HCT116 (cell line): ENCODE data around the gene ZBTB37.

Source experiments
- EZH2 ChIP-seq: fragments of 200-600 bp; sonication (generic); IDR thresholded peaks from 2 replicates; pipeline ENCODE4 v1.6.1; 2017; ENCODE audit warnings: antibody characterized with exemption, mixed run types
- POLR2A ChIP-seq: IDR thresholded peaks from 2 replicates; pipeline ENCODE4 v1.7.0; 2011; ENCODE audit warnings: borderline replicate concordance; ENCODE audit not compliant: insufficient read depth, insufficient read length; ENCODE audit errors: extremely low read depth
- POLR2AphosphoS5 ChIP-seq: IDR thresholded peaks from 2 replicates; pipeline ENCODE4 v1.6.1; 2011; ENCODE audit warnings: mild to moderate bottlenecking, low read depth, low read length, moderate library complexity
- REST ChIP-seq: IDR thresholded peaks from 2 replicates; pipeline ENCODE4 v1.6.1; 2012; ENCODE audit warnings: low read depth
- TCF7L2 ChIP-seq: IDR thresholded peaks from 2 replicates; pipeline ENCODE4 v1.7.0; 2011; ENCODE audit warnings: borderline replicate concordance, inconsistent platforms; ENCODE audit not compliant: insufficient read depth, insufficient read length; ENCODE audit errors: extremely low read depth
- ZBTB33 ChIP-seq: IDR thresholded peaks from 2 replicates; pipeline ENCODE4 v1.6.1; 2011; ENCODE audit warnings: mild to moderate bottlenecking, low read length, moderate library complexity; ENCODE audit not compliant: insufficient replicate concordance; ENCODE audit errors: extremely low read depth

- no peak for TF ChIP-seq POLR2A
- no peak for TF ChIP-seq EZH2
- TF ChIP-seq REST, result no peak
- TF ChIP-seq ZBTB33, result no peak
- TF ChIP-seq POLR2AphosphoS5, result no peak
- TF ChIP-seq TCF7L2, result no peak
These were observed 32.8 kb downstream of the ZBTB37 start for GRCh38 chr1:173900992-173901391.
